Upper lobe of left lung (tissue), 4 donors: ENCODE results near the gene RNU6-9.

ENCODE experiments used
- POLR2A ChIP-seq, 4 donors: fragments of 450-650 bp; IDR thresholded peaks; one replicate each; pipeline ENCODE4 v1.5.1; 2016 to 2017; ENCODE audit warnings: antibody characterized with exemption in 4 of 4, mild to moderate bottlenecking in 2 of 4
- TF ChIP-seq, protein P1 (sequence below), 6 experiments: fragments of 450-650 bp in 4 of 6; fragments of 200-600 bp in 2 of 6; sonication (generic) in 2 of 6; IDR thresholded peaks; one replicate each; pipeline ENCODE4 v1.5.1; 2016 to 2019; ENCODE audit warnings: antibody characterized with exemption in 6 of 6

DNA sequence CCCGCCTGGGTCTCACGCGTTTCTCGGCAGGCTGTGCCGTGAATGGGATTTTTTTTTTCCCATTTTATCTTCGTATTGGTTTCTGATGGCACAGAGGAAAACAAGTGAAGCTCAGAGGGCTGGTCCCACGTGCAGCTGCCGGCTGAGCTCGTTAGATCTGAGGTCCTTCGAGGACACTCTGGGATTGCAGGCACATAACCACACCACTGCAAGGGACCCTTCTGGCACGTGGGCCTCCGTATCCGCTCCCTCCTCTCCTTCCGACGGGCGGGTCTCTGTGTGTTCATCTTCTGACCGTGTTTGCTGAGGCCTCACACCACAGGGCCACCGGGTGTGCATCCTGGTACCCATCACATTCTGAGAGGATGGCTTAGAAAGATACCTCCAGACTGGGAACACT is 17.2 kb upstream of the RNU6-9 start:
- TF ChIP-seq, protein P1, sequence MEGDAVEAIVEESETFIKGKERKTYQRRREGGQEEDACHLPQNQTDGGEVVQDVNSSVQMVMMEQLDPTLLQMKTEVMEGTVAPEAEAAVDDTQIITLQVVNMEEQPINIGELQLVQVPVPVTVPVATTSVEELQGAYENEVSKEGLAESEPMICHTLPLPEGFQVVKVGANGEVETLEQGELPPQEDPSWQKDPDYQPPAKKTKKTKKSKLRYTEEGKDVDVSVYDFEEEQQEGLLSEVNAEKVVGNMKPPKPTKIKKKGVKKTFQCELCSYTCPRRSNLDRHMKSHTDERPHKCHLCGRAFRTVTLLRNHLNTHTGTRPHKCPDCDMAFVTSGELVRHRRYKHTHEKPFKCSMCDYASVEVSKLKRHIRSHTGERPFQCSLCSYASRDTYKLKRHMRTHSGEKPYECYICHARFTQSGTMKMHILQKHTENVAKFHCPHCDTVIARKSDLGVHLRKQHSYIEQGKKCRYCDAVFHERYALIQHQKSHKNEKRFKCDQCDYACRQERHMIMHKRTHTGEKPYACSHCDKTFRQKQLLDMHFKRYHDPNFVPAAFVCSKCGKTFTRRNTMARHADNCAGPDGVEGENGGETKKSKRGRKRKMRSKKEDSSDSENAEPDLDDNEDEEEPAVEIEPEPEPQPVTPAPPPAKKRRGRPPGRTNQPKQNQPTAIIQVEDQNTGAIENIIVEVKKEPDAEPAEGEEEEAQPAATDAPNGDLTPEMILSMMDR (IDR thresholded peaks at IDR 0.05), result no peak
- TF ChIP-seq POLR2A (IDR thresholded peaks at IDR 0.05), result no peak
